WTC11 (cell line): ENCODE results near the gene NRSN2. TPM values are rescaled to one million over a fixed set of nuclear protein-coding genes. Genes with fewer than 3 reads are reported as not detected.

ENCODE experiments used
- ATAC-seq: fragments of 200-7000 bp; cut with Tn5 transposase; 2 replicates; pipeline ENCODE4 v1.10.0; 2021; ENCODE audit warnings: mild to moderate bottlenecking, moderate library complexity
- CTCF ChIA-PET: fragments of 300-600 bp; sonication (Branson Sonifier 250); formaldehyde crosslinking; loops from one replicate; lab custom pipeline; 2021; ENCODE audit warnings: antibody characterized with exemption; lab: Charles Lee
- POLR2A ChIA-PET: fragments of 350-600 bp; sonication (Branson Sonifier 250); formaldehyde crosslinking; loops from one replicate; lab custom pipeline; 2021; ENCODE audit warnings: antibody characterized with exemption; lab: Charles Lee
- DNase-seq: peaks from one replicate; pipeline ENCODE4 v3.0.0; 2021; ENCODE audit warnings: low spot score
- H3K27ac Mint-ChIP-seq: 2 replicates; pipeline ENCODE4 v1.8.0; 2021; ENCODE audit warnings: mixed read lengths
- H3K27me3 Mint-ChIP-seq: 2 replicates; pipeline ENCODE4 v1.8.0; 2021; ENCODE audit warnings: low read depth, mild to moderate bottlenecking, moderate library complexity, mixed read lengths
- H3K36me3 Mint-ChIP-seq: 2 replicates; pipeline ENCODE4 v1.8.0; 2021; ENCODE audit warnings: mixed read lengths
- H3K4me1 Mint-ChIP-seq: 2 replicates; pipeline ENCODE4 v1.8.0; 2022; ENCODE audit warnings: mixed read lengths
- H3K4me3 Mint-ChIP-seq: 2 replicates; pipeline ENCODE4 v1.8.0; 2021; ENCODE audit warnings: mild to moderate bottlenecking, moderate library complexity, mixed read lengths
- H3K9me3 Mint-ChIP-seq: 2 replicates; pipeline ENCODE4 v1.8.0; 2021; ENCODE audit warnings: mixed read lengths
- CDX4 ChIP-seq: fragments of 250-450 bp; sonication (Bioruptor Pico); IDR thresholded peaks from 2 replicates; pipeline ENCODE4 v1.9.0; 2021; ENCODE audit warnings: moderate library complexity, mild to moderate bottlenecking, inconsistent platforms, borderline replicate concordance
- ESRRA ChIP-seq: sonication (generic); formaldehyde crosslinking; IDR thresholded peaks from 2 replicates; pipeline ENCODE4 v1.8.1; 2022; ENCODE audit warnings: mild to moderate bottlenecking, missing genetic modification reagents, borderline replicate concordance
- FOXP1 ChIP-seq: sonication (generic); formaldehyde crosslinking; IDR thresholded peaks from 2 replicates; pipeline ENCODE4 v1.8.0; 2022; ENCODE audit warnings: missing genetic modification reagents, mild to moderate bottlenecking, moderate library complexity, borderline replicate concordance
- HMGXB4 ChIP-seq: sonication (generic); formaldehyde crosslinking; IDR thresholded peaks from 2 replicates; pipeline ENCODE4 v1.8.1; 2023; ENCODE audit warnings: mild to moderate bottlenecking, moderate library complexity, missing genetic modification reagents
- MAX ChIP-seq: sonication (generic); formaldehyde crosslinking; IDR thresholded peaks from 2 replicates; pipeline ENCODE4 v1.8.0; 2022; ENCODE audit warnings: mild to moderate bottlenecking, missing genetic modification reagents
- NFE2L1 ChIP-seq: sonication (generic); formaldehyde crosslinking; IDR thresholded peaks from 2 replicates; pipeline ENCODE4 v1.8.1; 2023; ENCODE audit warnings: missing genetic modification reagents
- RORB ChIP-seq: fragments of 250-450 bp; sonication (Bioruptor Pico); IDR thresholded peaks from 2 replicates; pipeline ENCODE4 v1.9.0; 2021; ENCODE audit warnings: mild to moderate bottlenecking
- SMAD3 ChIP-seq: sonication (generic); formaldehyde crosslinking; IDR thresholded peaks from 2 replicates; pipeline ENCODE4 v1.8.0; 2022; ENCODE audit warnings: missing genetic modification reagents, mild to moderate bottlenecking, borderline replicate concordance
- TEAD1 ChIP-seq: sonication (generic); formaldehyde crosslinking; IDR thresholded peaks from 2 replicates; pipeline ENCODE4 v1.8.0; 2022; ENCODE audit warnings: mild to moderate bottlenecking, missing genetic modification reagents
- ZBTB43 ChIP-seq: sonication (generic); formaldehyde crosslinking; IDR thresholded peaks from 2 replicates; pipeline ENCODE4 v1.8.1; 2023; ENCODE audit warnings: mild to moderate bottlenecking, missing genetic modification reagents
- ZMAT4 ChIP-seq: fragments of 250-450 bp; sonication (Bioruptor Pico); IDR thresholded peaks from 2 replicates; pipeline ENCODE4 v1.9.0; 2021; ENCODE audit warnings: mild to moderate bottlenecking
- ZNF232 ChIP-seq: sonication (generic); formaldehyde crosslinking; IDR thresholded peaks from 2 replicates; pipeline ENCODE4 v1.8.0; 2022; ENCODE audit warnings: mild to moderate bottlenecking, missing genetic modification reagents
- ZNF263 ChIP-seq: sonication (generic); formaldehyde crosslinking; IDR thresholded peaks from 2 replicates; pipeline ENCODE4 v1.8.1; 2022; ENCODE audit warnings: low read depth, mild to moderate bottlenecking, moderate library complexity, missing genetic modification reagents
- ZNF281 ChIP-seq: sonication (generic); formaldehyde crosslinking; IDR thresholded peaks from 2 replicates; pipeline ENCODE4 v1.8.0; 2023; ENCODE audit warnings: mild to moderate bottlenecking, missing genetic modification reagents
- ZNF416 ChIP-seq: fragments of 250-450 bp; sonication (Bioruptor Pico); IDR thresholded peaks from 2 replicates; pipeline ENCODE4 v1.9.0; 2021; ENCODE audit warnings: mild to moderate bottlenecking, inconsistent platforms
- total RNA-seq: library from RNA; stranded (reverse); gene quantifications from 3 replicates; pipeline ENCODE4 v1.2.3, GENCODE V29; 2021
- TF ChIP-seq, protein P1 (sequence below): fragments of 200-600 bp; IDR thresholded peaks from 2 replicates; pipeline ENCODE4 v1.8.0; 2022; ENCODE audit warnings: antibody characterized with exemption
- TF ChIP-seq, protein P2 (sequence below): sonication (generic); formaldehyde crosslinking; IDR thresholded peaks from 2 replicates; pipeline ENCODE4 v1.8.0; 2022; ENCODE audit warnings: mild to moderate bottlenecking, missing genetic modification reagents
- TF ChIP-seq, protein P3 (sequence below): sonication (generic); formaldehyde crosslinking; IDR thresholded peaks from 2 replicates; pipeline ENCODE4 v1.8.0; 2022; ENCODE audit warnings: missing genetic modification reagents
- TF ChIP-seq, protein P4 (sequence below): sonication (generic); formaldehyde crosslinking; IDR thresholded peaks from 2 replicates; pipeline ENCODE4 v1.8.1; 2022; ENCODE audit warnings: low read depth, missing genetic modification reagents, borderline replicate concordance

NRSN2 gene
- total RNA-seq, 1 experiment from 2014 or later: 23.0 TPM

GRCh38 chr20:384723-385122 is 37.8 kb downstream of the NRSN2 start (continued):
- TF ChIP-seq ZMAT4 (no peak), SMAD3 (CRISPR knock-in tag) (no peak), HMGXB4 (CRISPR knock-in tag) (no peak), ZNF263 (CRISPR knock-in tag) (no peak)
- TF ChIP-seq, protein P1, sequence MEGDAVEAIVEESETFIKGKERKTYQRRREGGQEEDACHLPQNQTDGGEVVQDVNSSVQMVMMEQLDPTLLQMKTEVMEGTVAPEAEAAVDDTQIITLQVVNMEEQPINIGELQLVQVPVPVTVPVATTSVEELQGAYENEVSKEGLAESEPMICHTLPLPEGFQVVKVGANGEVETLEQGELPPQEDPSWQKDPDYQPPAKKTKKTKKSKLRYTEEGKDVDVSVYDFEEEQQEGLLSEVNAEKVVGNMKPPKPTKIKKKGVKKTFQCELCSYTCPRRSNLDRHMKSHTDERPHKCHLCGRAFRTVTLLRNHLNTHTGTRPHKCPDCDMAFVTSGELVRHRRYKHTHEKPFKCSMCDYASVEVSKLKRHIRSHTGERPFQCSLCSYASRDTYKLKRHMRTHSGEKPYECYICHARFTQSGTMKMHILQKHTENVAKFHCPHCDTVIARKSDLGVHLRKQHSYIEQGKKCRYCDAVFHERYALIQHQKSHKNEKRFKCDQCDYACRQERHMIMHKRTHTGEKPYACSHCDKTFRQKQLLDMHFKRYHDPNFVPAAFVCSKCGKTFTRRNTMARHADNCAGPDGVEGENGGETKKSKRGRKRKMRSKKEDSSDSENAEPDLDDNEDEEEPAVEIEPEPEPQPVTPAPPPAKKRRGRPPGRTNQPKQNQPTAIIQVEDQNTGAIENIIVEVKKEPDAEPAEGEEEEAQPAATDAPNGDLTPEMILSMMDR: no peak

- ATAC-seq: no peak
- POLR2A ChIA-PET: interaction anchor here (0.7 to 1.0 kb wide), 3 partner anchors 9 to 89 kb away, joined by 3 to 5 read pairs (median 4); no protein-coding TSS in a partner anchor
- H3K27ac Mint-ChIP-seq: no peak overlapping the region
These were observed 38.5 kb downstream of the NRSN2 start for GRCh38 chr20:385448-385847.

More at GRCh38 chr20:385448-385847, 38.5 kb downstream of the NRSN2 start:
- no peak overlapping the region for H3K4me3 Mint-ChIP-seq
- CTCF ChIA-PET: interaction anchor here (1.0 kb wide), 1 partner anchor 22 kb away, joined by 3 read pairs; no protein-coding TSS in a partner anchor
- no peaks in the 10 kb centered on the region for H3K9me3 Mint-ChIP-seq
- H3K4me1 Mint-ChIP-seq: no peaks in the 10 kb centered on the region
- H3K27me3 Mint-ChIP-seq: peaks cover 18% of the 10 kb centered on the region
- no peak for DNase-seq
- no peak for TF ChIP-seq FOXP1 (CRISPR knock-in tag)
- TF ChIP-seq MAX: no peak
- TF ChIP-seq, protein P2, sequence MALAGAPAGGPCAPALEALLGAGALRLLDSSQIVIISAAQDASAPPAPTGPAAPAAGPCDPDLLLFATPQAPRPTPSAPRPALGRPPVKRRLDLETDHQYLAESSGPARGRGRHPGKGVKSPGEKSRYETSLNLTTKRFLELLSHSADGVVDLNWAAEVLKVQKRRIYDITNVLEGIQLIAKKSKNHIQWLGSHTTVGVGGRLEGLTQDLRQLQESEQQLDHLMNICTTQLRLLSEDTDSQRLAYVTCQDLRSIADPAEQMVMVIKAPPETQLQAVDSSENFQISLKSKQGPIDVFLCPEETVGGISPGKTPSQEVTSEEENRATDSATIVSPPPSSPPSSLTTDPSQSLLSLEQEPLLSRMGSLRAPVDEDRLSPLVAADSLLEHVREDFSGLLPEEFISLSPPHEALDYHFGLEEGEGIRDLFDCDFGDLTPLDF (CRISPR knock-in tag): no peak
- no peak for TF ChIP-seq CDX4
- no peak for TF ChIP-seq ZBTB43 (CRISPR knock-in tag)
- TF ChIP-seq ZNF232 (CRISPR knock-in tag): no peak
- no peak for TF ChIP-seq ZNF281 (CRISPR knock-in tag)
- TF ChIP-seq, protein P3, sequence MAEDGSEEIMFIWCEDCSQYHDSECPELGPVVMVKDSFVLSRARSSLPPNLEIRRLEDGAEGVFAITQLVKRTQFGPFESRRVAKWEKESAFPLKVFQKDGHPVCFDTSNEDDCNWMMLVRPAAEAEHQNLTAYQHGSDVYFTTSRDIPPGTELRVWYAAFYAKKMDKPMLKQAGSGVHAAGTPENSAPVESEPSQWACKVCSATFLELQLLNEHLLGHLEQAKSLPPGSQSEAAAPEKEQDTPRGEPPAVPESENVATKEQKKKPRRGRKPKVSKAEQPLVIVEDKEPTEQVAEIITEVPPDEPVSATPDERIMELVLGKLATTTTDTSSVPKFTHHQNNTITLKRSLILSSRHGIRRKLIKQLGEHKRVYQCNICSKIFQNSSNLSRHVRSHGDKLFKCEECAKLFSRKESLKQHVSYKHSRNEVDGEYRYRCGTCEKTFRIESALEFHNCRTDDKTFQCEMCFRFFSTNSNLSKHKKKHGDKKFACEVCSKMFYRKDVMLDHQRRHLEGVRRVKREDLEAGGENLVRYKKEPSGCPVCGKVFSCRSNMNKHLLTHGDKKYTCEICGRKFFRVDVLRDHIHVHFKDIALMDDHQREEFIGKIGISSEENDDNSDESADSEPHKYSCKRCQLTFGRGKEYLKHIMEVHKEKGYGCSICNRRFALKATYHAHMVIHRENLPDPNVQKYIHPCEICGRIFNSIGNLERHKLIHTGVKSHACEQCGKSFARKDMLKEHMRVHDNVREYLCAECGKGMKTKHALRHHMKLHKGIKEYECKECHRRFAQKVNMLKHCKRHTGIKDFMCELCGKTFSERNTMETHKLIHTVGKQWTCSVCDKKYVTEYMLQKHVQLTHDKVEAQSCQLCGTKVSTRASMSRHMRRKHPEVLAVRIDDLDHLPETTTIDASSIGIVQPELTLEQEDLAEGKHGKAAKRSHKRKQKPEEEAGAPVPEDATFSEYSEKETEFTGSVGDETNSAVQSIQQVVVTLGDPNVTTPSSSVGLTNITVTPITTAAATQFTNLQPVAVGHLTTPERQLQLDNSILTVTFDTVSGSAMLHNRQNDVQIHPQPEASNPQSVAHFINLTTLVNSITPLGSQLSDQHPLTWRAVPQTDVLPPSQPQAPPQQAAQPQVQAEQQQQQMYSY: no peak
- TF ChIP-seq NFE2L1: no peak
- no peak for TF ChIP-seq TEAD1 (CRISPR knock-in tag)
- no peak for TF ChIP-seq ESRRA (CRISPR knock-in tag)
- no peak for TF ChIP-seq RORB
- no peak for TF ChIP-seq ZNF416 (CRISPR knock-in tag)
- TF ChIP-seq, protein P4, sequence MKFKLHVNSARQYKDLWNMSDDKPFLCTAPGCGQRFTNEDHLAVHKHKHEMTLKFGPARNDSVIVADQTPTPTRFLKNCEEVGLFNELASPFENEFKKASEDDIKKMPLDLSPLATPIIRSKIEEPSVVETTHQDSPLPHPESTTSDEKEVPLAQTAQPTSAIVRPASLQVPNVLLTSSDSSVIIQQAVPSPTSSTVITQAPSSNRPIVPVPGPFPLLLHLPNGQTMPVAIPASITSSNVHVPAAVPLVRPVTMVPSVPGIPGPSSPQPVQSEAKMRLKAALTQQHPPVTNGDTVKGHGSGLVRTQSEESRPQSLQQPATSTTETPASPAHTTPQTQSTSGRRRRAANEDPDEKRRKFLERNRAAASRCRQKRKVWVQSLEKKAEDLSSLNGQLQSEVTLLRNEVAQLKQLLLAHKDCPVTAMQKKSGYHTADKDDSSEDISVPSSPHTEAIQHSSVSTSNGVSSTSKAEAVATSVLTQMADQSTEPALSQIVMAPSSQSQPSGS: no peak
- H3K36me3 Mint-ChIP-seq: 0 out of 2 replicates have a peak, but pooled peaks cover 6% of the 10 kb centered on the region
